22Rv1 (cell line): ENCODE results near the gene NR1H3.

ENCODE experiments used
- H3K27ac ChIP-seq: fragments of 450-650 bp; 2 replicates; pipeline ENCODE4 v1.5.1; 2017
- CTCF ChIP-seq: fragments of 450-650 bp; IDR thresholded peaks from 2 replicates; pipeline ENCODE4 v1.5.1; 2017; ENCODE audit warnings: mild to moderate bottlenecking
- ZFX ChIP-seq: fragments of 450-650 bp; IDR thresholded peaks from 2 replicates; pipeline ENCODE4 v1.6.1; 2017; ENCODE audit warnings: antibody characterized with exemption, borderline replicate concordance

The NR1H3 gene

GRCh38 chr11:47271328-47271727 lies 13.5 kb downstream of the NR1H3 start:
- TF ChIP-seq ZFX (no peak), CTCF (no peak)
- H3K27ac ChIP-seq, result peak overlapping the region; percentile 96

DNA sequence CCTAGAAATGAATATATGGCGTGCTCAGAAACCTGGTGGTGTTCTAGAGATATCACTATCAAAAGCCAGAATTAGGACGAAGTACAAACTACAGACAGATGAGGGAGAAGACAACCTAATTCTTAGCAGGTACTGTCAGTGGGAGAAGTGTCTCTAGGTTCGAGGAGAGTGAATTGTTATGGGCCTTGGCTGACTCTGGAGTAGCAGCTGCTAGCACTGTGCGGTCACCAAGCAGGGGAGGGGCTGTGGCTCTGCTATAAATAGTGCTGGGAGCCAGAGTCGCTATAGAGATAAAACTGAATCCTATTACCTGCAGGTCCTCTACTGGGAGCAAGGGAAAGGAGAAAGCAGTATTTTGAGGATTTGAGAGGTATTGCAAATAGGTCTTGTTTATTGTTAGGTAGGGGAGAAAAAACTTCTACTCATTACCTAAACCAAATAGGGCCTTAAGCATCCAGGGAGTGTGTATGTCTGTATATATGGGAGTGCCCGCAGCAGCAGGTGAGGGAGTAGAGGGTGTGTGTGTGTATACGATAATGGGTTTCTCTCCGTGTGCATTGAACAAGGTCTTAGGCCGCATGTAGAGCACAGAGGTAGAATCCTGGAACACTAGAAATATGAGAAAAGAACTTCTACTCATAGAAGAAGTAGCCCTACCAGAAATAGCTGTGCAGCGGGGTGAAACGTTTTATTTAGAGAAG lies 14.3 kb downstream of the NR1H3 start:
- TF ChIP-seq ZFX (no peak), CTCF (no peak)
- no peak overlapping the region for H3K27ac ChIP-seq

DNA sequence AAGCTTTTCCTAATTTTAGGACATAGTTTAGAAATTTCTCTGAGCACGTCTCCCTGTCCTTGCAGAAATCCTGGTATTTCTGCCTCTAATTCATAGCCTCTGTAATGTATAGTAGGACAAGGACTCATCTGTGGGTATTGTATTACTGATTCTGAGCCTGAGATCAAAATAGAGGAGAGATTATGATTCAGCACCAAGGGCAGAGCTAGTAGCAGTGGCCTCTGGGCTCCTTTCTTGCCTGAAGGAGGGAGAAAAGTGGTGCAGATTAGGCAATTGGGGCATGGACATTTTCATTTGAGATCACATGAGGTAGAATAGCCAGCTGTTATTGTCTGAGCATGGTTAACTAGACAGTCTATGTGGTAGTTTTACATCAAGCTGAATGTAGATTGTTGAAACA lies 14.9 kb downstream of the NR1H3 start:
- H3K27ac ChIP-seq, result no peak overlapping the region

GRCh38 chr11:47274495-47275235 lies 16.9 kb downstream of the NR1H3 start:
- H3K27ac ChIP-seq, result no peak overlapping the region
- no peak for TF ChIP-seq CTCF
- TF ChIP-seq ZFX, result no peak

More for the DNA sequence above, 14.9 kb downstream of the NR1H3 start:
- TF ChIP-seq CTCF (no peak), ZFX (no peak)

DNA sequence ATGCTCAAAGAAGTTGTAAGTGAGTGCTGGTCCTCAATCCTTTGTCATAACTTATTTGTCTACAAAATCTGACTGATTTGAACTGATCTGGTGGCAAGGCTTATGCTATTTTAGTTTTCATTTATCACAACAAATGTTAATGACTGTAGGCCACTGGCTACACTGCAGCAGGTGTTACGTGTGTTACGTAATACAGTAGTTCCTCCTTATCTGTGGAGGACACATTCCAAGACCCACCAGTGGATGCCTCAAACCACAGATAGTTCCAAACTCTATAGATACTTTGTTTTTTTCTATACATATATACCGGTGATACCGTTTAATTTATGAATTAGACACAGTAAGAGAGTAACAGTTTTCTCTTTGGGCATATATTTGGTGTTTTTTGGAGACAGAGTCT lies 19.1 kb downstream of the NR1H3 start:
- TF ChIP-seq CTCF (no peak), ZFX (no peak)
- no peak overlapping the region for H3K27ac ChIP-seq

GRCh38 chr11:47278058-47278457 lies 20.3 kb downstream of the NR1H3 start:
- no peak for TF ChIP-seq CTCF
- TF ChIP-seq ZFX, result no peak
- no peak overlapping the region for H3K27ac ChIP-seq

- no peak overlapping the region for H3K27ac ChIP-seq
- no peak for TF ChIP-seq ZFX
- no peak for TF ChIP-seq CTCF
Measured at GRCh38 chr11:47278769-47279168, 21.0 kb downstream of the NR1H3 start.
